Loucy (cell line): Measurements from ENCODE around the gene PLIN3.

Experiments used
- H2AFZ ChIP-seq: fragments of 200-600 bp; sonication (generic); 2 replicates; pipeline ENCODE4 v1.6.0; 2016; ENCODE audit warnings: antibody characterized with exemption, mild to moderate bottlenecking, low read length, moderate library complexity
- H3F3A ChIP-seq: fragments of 200-600 bp; 2 replicates; pipeline ENCODE4 v1.6.0; 2016; ENCODE audit warnings: antibody characterized with exemption, low read depth, mild to moderate bottlenecking
- H3K27me3 ChIP-seq: fragments of 200-600 bp; sonication (generic); 2 replicates; pipeline ENCODE4 v1.6.1; 2014; ENCODE audit warnings: low read length, mild to moderate bottlenecking; ENCODE audit not compliant: insufficient read depth, poor library complexity, severe bottlenecking
- H3K36me3 ChIP-seq: fragments of 200-600 bp; sonication (generic); 2 replicates; pipeline ENCODE4 v1.6.1; 2016; ENCODE audit warnings: low read length; ENCODE audit not compliant: insufficient read depth
- H3K4me1 ChIP-seq: fragments of 200-600 bp; sonication (generic); 2 replicates; pipeline ENCODE4 v1.5.1; 2014; ENCODE audit warnings: low read length, mild to moderate bottlenecking; ENCODE audit not compliant: insufficient read depth, poor library complexity, severe bottlenecking
- H3K4me2 ChIP-seq: fragments of 200-600 bp; sonication (generic); 2 replicates; pipeline ENCODE4 v1.6.0; 2014; ENCODE audit warnings: antibody characterized with exemption, low read length, low read depth, mild to moderate bottlenecking; ENCODE audit not compliant: poor library complexity, severe bottlenecking
- H3K4me3 ChIP-seq: fragments of 200-600 bp; sonication (generic); 2 replicates; pipeline ENCODE4 v1.5.1; 2014; ENCODE audit warnings: low read length, mild to moderate bottlenecking, mixed read lengths; ENCODE audit not compliant: poor library complexity, severe bottlenecking
- H3K79me2 ChIP-seq: fragments of 200-600 bp; sonication (generic); 2 replicates; pipeline ENCODE4 v1.6.1; 2014; ENCODE audit warnings: low read length; ENCODE audit not compliant: insufficient read depth
- H3K9ac ChIP-seq: fragments of 200-600 bp; sonication (generic); 2 replicates; pipeline ENCODE4 v1.6.0; 2014; ENCODE audit warnings: mild to moderate bottlenecking, low read depth, low read length, moderate library complexity; ENCODE audit not compliant: poor library complexity, severe bottlenecking
- H3K9me2 ChIP-seq: fragments of 200-600 bp; sonication (generic); replicated peaks from 2 replicates; pipeline ENCODE4 v1.6.1; 2016; ENCODE audit warnings: low read depth, low read length, mixed read lengths
- H3K9me3 ChIP-seq: fragments of 200-600 bp; sonication (generic); 2 replicates; pipeline ENCODE4 v1.6.1; 2014; ENCODE audit warnings: mild to moderate bottlenecking, antibody characterized with exemption, low read length, low read depth; ENCODE audit not compliant: insufficient read depth
- H4K20me1 ChIP-seq: fragments of 200-600 bp; sonication (generic); 2 replicates; pipeline ENCODE4 v1.6.0; 2014; ENCODE audit warnings: antibody characterized with exemption, low read length, mild to moderate bottlenecking; ENCODE audit not compliant: insufficient read depth, poor library complexity, severe bottlenecking
- CTCF ChIP-seq: fragments of 200-600 bp; sonication (generic); conservative IDR thresholded peaks from 2 replicates; pipeline ENCODE4 v1.5.1; 2014; ENCODE audit warnings: mild to moderate bottlenecking, antibody characterized with exemption, low read length
- EZH2phosphoT487 ChIP-seq: fragments of 200-600 bp; IDR thresholded peaks from 2 replicates; pipeline ENCODE4 v1.6.1; 2018; ENCODE audit warnings: antibody characterized with exemption, mild to moderate bottlenecking, moderate library complexity, borderline replicate concordance

Gene PLIN3

GRCh38 chr19:4867534-4868285, at the start of gene PLIN3:
Gene PLIN3, minus strand, starts transcription at chr19:4867667. Its CDS starts 6,273 bp downstream, at chr19:4861394.
- Histone ChIP-seq H3K9me3 (no peaks in the 10 kb centered on the region), H3K27me3 (no peaks in the 10 kb centered on the region), H3K9ac (peak within 1 kb of the TSS; percentile 95), H3K4me1 (peaks cover 21% of the 10 kb centered on the region), H3K79me2 (peaks cover 39% of the 10 kb centered on the region), H3K9me2 (no peaks in the 10 kb centered on the region), H3K36me3 (no peaks in the 10 kb centered on the region), H3K4me3 (peak within 1 kb of the TSS; percentile 86), H2AFZ (peak within 1 kb of the TSS; percentile 89), H3K4me2 (peak within 1 kb of the TSS; percentile 97), H4K20me1 (peaks cover 15% of the 10 kb centered on the region), H3F3A (0 out of 2 replicates have a peak, but pooled peaks cover 3% of the 10 kb centered on the region)
- TF ChIP-seq EZH2phosphoT487 (no peak), CTCF (no peak)

GRCh38 chr19:4916292-4917082, 49.0 kb upstream of the PLIN3 start:
- Histone ChIP-seq H3K4me2 (peak overlapping the region; percentile 94), H2AFZ (peak overlapping the region; percentile 50; the same call in 1 of the 2 replicates), H3F3A (peaks cover 4% of the 10 kb centered on the region; the same call in 1 of the 2 replicates), H4K20me1 (peaks cover 44% of the 10 kb centered on the region), H3K9me2 (no peaks in the 10 kb centered on the region), H3K9me3 (no peaks in the 10 kb centered on the region), H3K36me3 (peaks cover 35% of the 10 kb centered on the region; the same call in 1 of the 2 replicates), H3K27me3 (no peaks in the 10 kb centered on the region), H3K9ac (peak overlapping the region; percentile 82), H3K4me3 (peak overlapping the region; percentile 80), H3K79me2 (peaks cover 98% of the 10 kb centered on the region), H3K4me1 (peaks cover 42% of the 10 kb centered on the region)
- TF ChIP-seq EZH2phosphoT487, result no peak
- TF ChIP-seq CTCF, result no peak

GRCh38 chr19:4914736-4915501, 47.5 kb upstream of the PLIN3 start:
- TF ChIP-seq EZH2phosphoT487, result no peak
- Histone ChIP-seq H3K9me2 (no peaks in the 10 kb centered on the region), H3K4me1 (peaks cover 50% of the 10 kb centered on the region), H3K4me2 (peak overlapping the region; percentile 94), H4K20me1 (peaks cover 44% of the 10 kb centered on the region), H2AFZ (no peak overlapping the region), H3K27me3 (no peaks in the 10 kb centered on the region), H3K9me3 (no peaks in the 10 kb centered on the region), H3K9ac (peak overlapping the region; percentile 82), H3K4me3 (peak overlapping the region; percentile 80), H3F3A (peaks cover 8% of the 10 kb centered on the region), H3K36me3 (peaks cover 24% of the 10 kb centered on the region; the same call in 1 of the 2 replicates), H3K79me2 (peaks cover 98% of the 10 kb centered on the region)
